AG04449 (cell line): Measurements from ENCODE around the gene CSDE1.

ENCODE experiments used
- CTCF ChIA-PET: fragments of 350-600 bp; formaldehyde crosslinking; extraction: SDS; loops from one replicate; lab custom pipeline; 2021; ENCODE audit warnings: antibody characterized with exemption; lab: Yijun Ruan, JAX
- POLR2A ChIA-PET: fragments of 400-600, 350-600 bp; formaldehyde crosslinking; extraction: SDS; loops from one replicate; lab custom pipeline; 2020; ENCODE audit warnings: antibody characterized with exemption, inconsistent platforms; lab: Yijun Ruan, JAX
- DNase-seq: peaks from one replicate; pipeline ENCODE4 v3.0.0-alpha.2; 2010; ENCODE audit warnings: low read depth, low spot score
- H3K4me3 ChIP-seq: 2 replicates; pipeline ENCODE4 v1.5.1; 2011; ENCODE audit warnings: low read depth, mild to moderate bottlenecking, control low read depth, low read length
- CTCF ChIP-seq: IDR thresholded peaks from one replicate; pipeline ENCODE4 v1.5.1; 2011; ENCODE audit warnings: mild to moderate bottlenecking, moderate library complexity, low read length, control low read depth, inconsistent platforms; ENCODE audit not compliant: insufficient read depth; ENCODE audit errors: missing control alignments

CSDE1 gene

GRCh38 chr1:114737314-114737849, 20.4 kb downstream of the CSDE1 start:
- no peak for TF ChIP-seq CTCF
- POLR2A ChIA-PET = no interaction called here
- CTCF ChIA-PET = interaction anchor here (1.3 kb wide), 1 partner anchor 11 kb away, joined by 4 read pairs; no protein-coding TSS in a partner anchor

DNA sequence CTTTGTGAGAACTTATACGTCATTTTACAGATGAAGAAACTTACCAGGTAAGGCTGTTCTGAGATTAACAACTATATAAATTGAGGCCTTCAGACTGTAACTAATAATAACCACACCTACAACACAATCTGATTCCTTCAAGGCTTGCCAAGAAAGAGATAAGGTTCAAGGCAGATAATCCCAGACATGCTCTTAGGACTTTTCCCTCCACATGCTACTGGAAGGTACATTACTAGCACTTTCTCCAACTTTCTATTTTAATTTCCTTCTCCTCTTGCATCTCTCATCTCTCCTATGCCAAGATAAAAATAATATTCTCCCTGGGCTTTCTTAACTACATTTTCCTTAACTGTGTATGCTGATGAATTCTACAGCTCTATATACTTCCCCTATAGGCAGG, 22.3 kb downstream of the CSDE1 start:
- ChIA-PET POLR2A (no interaction called here), CTCF (no interaction called here)
- no peak for DNase-seq
- no peak overlapping the region for H3K4me3 ChIP-seq
- no peak for TF ChIP-seq CTCF

More at GRCh38 chr1:114737314-114737849, 20.4 kb downstream of the CSDE1 start:
- no peak overlapping the region for H3K4me3 ChIP-seq
- no peak for DNase-seq

- no peak for TF ChIP-seq CTCF
- no peak overlapping the region for H3K4me3 ChIP-seq
- no peak for DNase-seq
- ChIA-PET CTCF (no interaction called here), POLR2A (no interaction called here)
These were observed 28.0 kb downstream of the CSDE1 start for GRCh38 chr1:114729782-114730181.

- ChIA-PET CTCF (no interaction called here), POLR2A (no interaction called here)
These were observed 29.2 kb downstream of the CSDE1 start for GRCh38 chr1:114728553-114728952.

GRCh38 chr1:114725230-114725629, 32.6 kb downstream of the CSDE1 start:
- no peak for DNase-seq
- POLR2A ChIA-PET = no interaction called here
- H3K4me3 ChIP-seq = no peak overlapping the region
- CTCF ChIA-PET = no interaction called here
- TF ChIP-seq CTCF = no peak

More at GRCh38 chr1:114728553-114728952, 29.2 kb downstream of the CSDE1 start:
- no peak for DNase-seq
- TF ChIP-seq CTCF = no peak
- no peak overlapping the region for H3K4me3 ChIP-seq

DNA sequence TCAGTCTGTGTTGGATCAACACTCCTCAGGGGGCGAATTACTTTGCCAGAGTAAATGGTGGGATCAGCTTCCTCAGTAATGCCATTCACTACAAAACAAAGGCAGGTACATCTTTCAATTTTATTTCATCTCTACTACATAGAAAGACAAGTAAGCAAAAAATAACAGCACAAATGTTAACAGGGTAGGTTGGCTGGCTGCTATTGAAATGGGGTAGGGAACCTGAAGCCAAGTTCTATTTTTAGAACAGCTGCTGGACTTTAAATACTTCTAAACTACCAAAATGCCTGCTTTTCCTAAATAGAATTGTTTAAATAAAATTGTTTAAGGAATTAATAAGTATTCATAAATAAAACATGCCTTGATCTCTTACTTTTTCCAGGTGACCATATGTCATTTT, 33.9 kb downstream of the CSDE1 start:
- H3K4me3 ChIP-seq = no peak overlapping the region
- TF ChIP-seq CTCF = no peak
- ChIA-PET CTCF (no interaction called here), POLR2A (no interaction called here)
- no peak for DNase-seq
